Measurements from ENCODE around the gene WDPCP. TPM values are rescaled to one million over a fixed set of nuclear protein-coding genes. Genes with fewer than 3 reads are reported as not detected.

WDPCP gene
- total RNA-seq, 4 donors from 2014 or later = 6.5 to 41.3 (median 7.4) TPM

DNA sequence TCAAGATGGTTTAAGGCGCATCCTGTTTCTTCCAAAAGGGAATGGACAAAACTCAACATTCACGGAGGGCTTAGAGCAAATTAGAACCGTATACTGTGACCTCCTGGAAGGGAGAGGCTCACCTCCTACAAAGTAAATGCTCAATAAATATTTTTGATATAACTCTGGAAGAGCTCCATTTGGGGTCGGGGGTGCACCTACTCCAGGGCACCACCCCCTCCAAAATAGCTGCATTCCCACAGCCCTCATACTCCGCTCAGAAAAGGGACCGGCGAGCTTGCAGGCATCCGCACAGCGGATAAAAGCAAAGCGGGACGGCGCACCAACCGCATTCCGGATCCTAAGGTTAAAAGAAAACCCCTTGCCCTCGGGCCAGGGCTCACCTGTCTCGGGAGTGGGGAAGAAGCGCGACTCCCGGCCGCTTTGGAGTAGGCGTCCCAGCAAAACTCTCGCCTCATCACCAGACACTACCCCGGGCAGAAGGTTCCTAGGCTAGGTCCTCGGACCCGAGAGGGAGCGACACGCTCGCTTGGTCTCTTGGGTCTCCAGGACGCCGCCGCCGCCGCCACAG is 378 bp downstream of the WDPCP start:
- H3K36me3 ChIP-seq = no peaks in the 10 kb centered on the region
- no peak for DNase-seq
- H3K27ac ChIP-seq = peak overlapping the region; percentile 76 to 84 (median 80)
- H3K9me3 ChIP-seq = no peaks in the 10 kb centered on the region
- TF ChIP-seq, protein P1, sequence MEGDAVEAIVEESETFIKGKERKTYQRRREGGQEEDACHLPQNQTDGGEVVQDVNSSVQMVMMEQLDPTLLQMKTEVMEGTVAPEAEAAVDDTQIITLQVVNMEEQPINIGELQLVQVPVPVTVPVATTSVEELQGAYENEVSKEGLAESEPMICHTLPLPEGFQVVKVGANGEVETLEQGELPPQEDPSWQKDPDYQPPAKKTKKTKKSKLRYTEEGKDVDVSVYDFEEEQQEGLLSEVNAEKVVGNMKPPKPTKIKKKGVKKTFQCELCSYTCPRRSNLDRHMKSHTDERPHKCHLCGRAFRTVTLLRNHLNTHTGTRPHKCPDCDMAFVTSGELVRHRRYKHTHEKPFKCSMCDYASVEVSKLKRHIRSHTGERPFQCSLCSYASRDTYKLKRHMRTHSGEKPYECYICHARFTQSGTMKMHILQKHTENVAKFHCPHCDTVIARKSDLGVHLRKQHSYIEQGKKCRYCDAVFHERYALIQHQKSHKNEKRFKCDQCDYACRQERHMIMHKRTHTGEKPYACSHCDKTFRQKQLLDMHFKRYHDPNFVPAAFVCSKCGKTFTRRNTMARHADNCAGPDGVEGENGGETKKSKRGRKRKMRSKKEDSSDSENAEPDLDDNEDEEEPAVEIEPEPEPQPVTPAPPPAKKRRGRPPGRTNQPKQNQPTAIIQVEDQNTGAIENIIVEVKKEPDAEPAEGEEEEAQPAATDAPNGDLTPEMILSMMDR (IDR thresholded peaks at IDR 0.05) = no peak
- no peak for TF ChIP-seq POLR2A (IDR thresholded peaks at IDR 0.05)
- H3K4me3 ChIP-seq = peak overlapping the region; percentile 64 to 82 (median 71)
- peaks cover 0 to 36% (median 3%) of the 10 kb centered on the region in 4 donors for H3K4me1 ChIP-seq
- H3K27me3 ChIP-seq = no peaks in the 10 kb centered on the region

DNA sequence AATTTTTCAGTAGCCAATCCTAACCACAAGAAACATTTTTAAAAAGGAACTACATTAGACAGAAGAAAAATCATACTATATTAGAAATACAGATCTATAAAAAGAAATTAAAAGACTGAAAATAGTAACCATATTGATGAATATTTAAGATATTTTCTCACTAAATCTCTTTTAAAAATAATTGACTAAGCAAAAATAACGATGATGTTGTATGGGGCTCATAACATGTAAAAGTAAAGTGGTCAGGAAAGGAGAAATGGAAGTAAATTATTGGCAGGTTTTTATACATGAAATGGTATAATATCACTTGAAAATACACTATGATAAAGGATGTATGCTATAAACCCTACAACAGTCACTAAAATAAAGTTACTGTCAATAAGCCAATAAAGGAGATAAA is 5.4 kb downstream of the WDPCP start:
- Histone ChIP-seq H3K9me3 (no peaks in the 10 kb centered on the region), H3K27me3 (no peaks in the 10 kb centered on the region), H3K27ac (no peak overlapping the region), H3K36me3 (no peaks in the 10 kb centered on the region), H3K4me1 (peaks cover 0 to 11% (median 2%) of the 10 kb centered on the region in 4 donors), H3K4me3 (no peak overlapping the region)
- DNase-seq = no peak
- TF ChIP-seq, protein P1 (IDR thresholded peaks at IDR 0.05) = no peak
- no peak for TF ChIP-seq POLR2A (IDR thresholded peaks at IDR 0.05)

DNA sequence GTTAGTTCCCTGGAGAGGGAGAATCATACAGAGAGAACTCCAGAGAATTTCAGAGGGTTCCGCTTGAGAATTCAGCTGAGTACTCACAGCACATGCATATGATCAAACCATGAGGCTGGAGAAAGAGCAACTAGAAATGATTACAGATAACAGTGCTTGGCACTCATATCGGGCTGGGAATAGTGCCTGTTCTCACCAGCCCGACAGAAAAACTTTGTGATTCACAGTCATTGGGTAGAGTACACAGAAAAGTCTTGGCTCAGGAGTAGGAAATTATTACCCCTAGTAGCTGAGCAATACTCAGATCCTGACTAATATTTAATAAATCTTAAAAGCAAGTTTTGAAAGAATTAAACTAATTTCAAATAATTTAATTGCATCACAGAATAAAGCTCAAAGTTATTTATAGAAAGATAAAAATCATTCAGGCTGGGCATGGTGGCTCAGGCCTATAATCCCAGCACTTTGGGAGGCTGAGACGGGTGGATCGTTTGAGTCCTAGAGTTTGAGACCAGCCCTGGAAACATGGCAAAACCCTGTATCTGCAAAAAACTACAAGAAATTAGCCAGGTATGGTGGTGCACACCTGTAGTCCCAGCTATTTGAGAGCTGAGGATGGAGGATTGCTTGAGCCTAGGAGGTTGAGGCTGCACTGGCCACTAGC is 6.8 kb downstream of the WDPCP start:
- Histone ChIP-seq H3K27ac (peak overlapping the region in 1 of 4 donors; percentile 30), H3K27me3 (no peaks in the 10 kb centered on the region), H3K9me3 (no peaks in the 10 kb centered on the region), H3K36me3 (no peaks in the 10 kb centered on the region), H3K4me3 (no peak overlapping the region), H3K4me1 (no peaks in the 10 kb centered on the region)
- no peak for TF ChIP-seq POLR2A (IDR thresholded peaks at IDR 0.05)
- TF ChIP-seq, protein P1 (IDR thresholded peaks at IDR 0.05) = no peak
- no peak for DNase-seq

DNA sequence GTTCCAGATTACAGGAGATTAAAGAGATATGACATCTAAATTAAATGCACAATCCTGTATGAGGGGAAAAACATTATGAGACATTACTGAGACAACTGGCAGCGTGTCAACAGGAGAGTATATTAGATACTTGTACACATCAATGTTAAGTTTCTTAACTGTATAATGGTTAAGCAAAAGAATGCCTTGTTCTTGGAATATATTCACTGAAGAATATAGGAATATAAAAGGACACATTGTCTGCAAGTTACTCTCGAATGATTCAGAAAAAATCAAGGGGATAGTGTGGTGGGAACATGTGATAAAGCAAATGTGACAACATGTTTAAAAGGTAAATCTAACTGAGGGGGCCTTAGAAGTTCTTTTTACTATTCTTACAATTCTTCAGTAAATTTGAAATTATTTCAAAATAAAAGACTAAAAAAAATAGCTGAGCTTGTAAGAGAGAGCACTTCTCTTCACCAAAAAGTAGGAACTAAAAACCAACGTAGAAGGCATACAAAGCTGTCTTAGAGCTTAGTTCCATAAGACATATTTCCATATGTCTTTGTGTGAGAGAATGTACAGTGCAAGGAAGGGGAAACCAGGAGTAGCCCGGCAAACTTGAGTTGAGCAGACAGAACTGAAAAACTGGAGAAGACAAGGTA is 7.5 kb downstream of the WDPCP start:
- Histone ChIP-seq H3K27me3 (no peaks in the 10 kb centered on the region), H3K4me1 (no peaks in the 10 kb centered on the region), H3K9me3 (no peaks in the 10 kb centered on the region), H3K4me3 (no peak overlapping the region), H3K36me3 (no peaks in the 10 kb centered on the region), H3K27ac (peak overlapping the region in 1 of 4 donors; percentile 18)
- TF ChIP-seq, protein P1 (IDR thresholded peaks at IDR 0.05) = no peak
- TF ChIP-seq POLR2A (IDR thresholded peaks at IDR 0.05) = no peak
- DNase-seq = no peak

DNA sequence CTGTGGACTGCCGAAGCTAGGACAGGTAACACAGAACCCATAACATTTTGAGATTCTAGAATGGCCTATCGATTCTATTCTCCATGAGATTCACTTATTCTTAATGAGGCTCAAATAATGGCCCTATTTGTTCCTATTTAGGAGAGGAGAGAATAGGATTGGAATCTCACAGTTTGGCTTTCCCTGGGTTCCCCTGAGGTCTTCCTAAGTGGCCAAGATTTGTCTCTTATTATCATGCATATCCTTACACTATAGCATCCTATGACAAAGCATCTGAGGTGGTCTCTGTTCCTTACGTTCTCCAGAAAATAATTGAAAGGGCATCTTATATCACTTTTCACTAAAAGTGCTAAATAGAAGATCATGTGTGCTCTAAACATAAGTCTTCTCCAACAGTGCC is 9.5 kb downstream of the WDPCP start:
- no peaks in the 10 kb centered on the region for H3K9me3 ChIP-seq
- TF ChIP-seq POLR2A (IDR thresholded peaks at IDR 0.05) = no peak
- TF ChIP-seq, protein P1 (IDR thresholded peaks at IDR 0.05) = no peak
- DNase-seq = no peak

More for the DNA sequence above, 9.5 kb downstream of the WDPCP start:
- no peaks in the 10 kb centered on the region for H3K36me3 ChIP-seq
- no peak overlapping the region for H3K27ac ChIP-seq
- no peaks in the 10 kb centered on the region for H3K27me3 ChIP-seq
- H3K4me1 ChIP-seq = no peaks in the 10 kb centered on the region
- no peak overlapping the region for H3K4me3 ChIP-seq
